Measurements from ENCODE around the gene TRRAP.

Gene TRRAP

GRCh38 chr7:99002148-99002826 is 124.0 kb downstream of the TRRAP start:
- no peak for DNase-seq (ENCODE audit: low read depth in 1 of 2, low spot score in 1 of 2)
- TF ChIP-seq JUND (IDR thresholded peaks at IDR 0.05; ENCODE audit: low read depth): no peak
- in situ Hi-C loops (cut with HindIII; ENCODE audit: low pct_unique_long_range_greater_than_20kb, low sequenced_read_pairs): no loop called here

- TF ChIP-seq JUND (IDR thresholded peaks at IDR 0.05; ENCODE audit: low read depth): no peak
- in situ Hi-C loops (cut with HindIII; ENCODE audit: low pct_unique_long_range_greater_than_20kb, low sequenced_read_pairs): no loop called here
These were observed 124.5 kb downstream of the TRRAP start for GRCh38 chr7:99002827-99003212.

GRCh38 chr7:99003419-99003818 is 125.1 kb downstream of the TRRAP start:
- in situ Hi-C loops (cut with HindIII; ENCODE audit: low pct_unique_long_range_greater_than_20kb, low sequenced_read_pairs): no loop called here
- DNase-seq (ENCODE audit: low read depth in 1 of 2, low spot score in 1 of 2): no peak
- no peak for TF ChIP-seq JUND (IDR thresholded peaks at IDR 0.05; ENCODE audit: low read depth)

More at GRCh38 chr7:99002827-99003212, 124.5 kb downstream of the TRRAP start:
- DNase-seq (ENCODE audit: low read depth in 1 of 2, low spot score in 1 of 2): no peak

- DNase-seq (ENCODE audit: low read depth in 1 of 2, low spot score in 1 of 2): no peak
- in situ Hi-C loops (cut with HindIII; ENCODE audit: low pct_unique_long_range_greater_than_20kb, low sequenced_read_pairs): no loop called here
- no peak for TF ChIP-seq JUND (IDR thresholded peaks at IDR 0.05; ENCODE audit: low read depth)
These were observed 125.9 kb downstream of the TRRAP start for GRCh38 chr7:99004216-99004615.

- in situ Hi-C loops (cut with HindIII; ENCODE audit: low pct_unique_long_range_greater_than_20kb, low sequenced_read_pairs): no loop called here
- DNase-seq (ENCODE audit: low read depth in 1 of 2, low spot score in 1 of 2): no peak
- no peak for TF ChIP-seq JUND (IDR thresholded peaks at IDR 0.05; ENCODE audit: low read depth)
These were observed 126.6 kb downstream of the TRRAP start for GRCh38 chr7:99004781-99005500.

GRCh38 chr7:99005776-99006175 is 127.4 kb downstream of the TRRAP start:
- in situ Hi-C loops (cut with HindIII; ENCODE audit: low pct_unique_long_range_greater_than_20kb, low sequenced_read_pairs): no loop called here
- no peak for DNase-seq (ENCODE audit: low read depth in 1 of 2, low spot score in 1 of 2)
- no peak for TF ChIP-seq JUND (IDR thresholded peaks at IDR 0.05; ENCODE audit: low read depth)

- TF ChIP-seq JUND (IDR thresholded peaks at IDR 0.05; ENCODE audit: low read depth): no peak
- DNase-seq (ENCODE audit: low read depth in 1 of 2, low spot score in 1 of 2): no peak
- in situ Hi-C loops (cut with HindIII; ENCODE audit: low pct_unique_long_range_greater_than_20kb, low sequenced_read_pairs): no loop called here
These were observed 128.6 kb downstream of the TRRAP start for GRCh38 chr7:99006739-99007424.

GRCh38 chr7:99008181-99008631 is 129.9 kb downstream of the TRRAP start:
- TF ChIP-seq JUND (IDR thresholded peaks at IDR 0.05; ENCODE audit: low read depth): no peak
- DNase-seq (ENCODE audit: low read depth in 1 of 2, low spot score in 1 of 2): no peak
- in situ Hi-C loops (cut with HindIII; ENCODE audit: low pct_unique_long_range_greater_than_20kb, low sequenced_read_pairs): no loop called here

GRCh38 chr7:99008921-99009530 is 130.7 kb downstream of the TRRAP start:
- in situ Hi-C loops (cut with HindIII; ENCODE audit: low pct_unique_long_range_greater_than_20kb, low sequenced_read_pairs): no loop called here
- TF ChIP-seq JUND (IDR thresholded peaks at IDR 0.05; ENCODE audit: low read depth): no peak
- DNase-seq (ENCODE audit: low read depth in 1 of 2, low spot score in 1 of 2): no peak

GRCh38 chr7:99010281-99010680 is 131.9 kb downstream of the TRRAP start:
- no peak for DNase-seq (ENCODE audit: low read depth in 1 of 2, low spot score in 1 of 2)
- in situ Hi-C loops (cut with HindIII; ENCODE audit: low pct_unique_long_range_greater_than_20kb, low sequenced_read_pairs): no loop called here
- TF ChIP-seq JUND (IDR thresholded peaks at IDR 0.05; ENCODE audit: low read depth): no peak

GRCh38 chr7:99011341-99011705 is 133.0 kb downstream of the TRRAP start:
- in situ Hi-C loops (cut with HindIII; ENCODE audit: low pct_unique_long_range_greater_than_20kb, low sequenced_read_pairs): no loop called here
- no peak for DNase-seq (ENCODE audit: low read depth in 1 of 2, low spot score in 1 of 2)
- no peak for TF ChIP-seq JUND (IDR thresholded peaks at IDR 0.05; ENCODE audit: low read depth)

- in situ Hi-C loops (cut with HindIII; ENCODE audit: low pct_unique_long_range_greater_than_20kb, low sequenced_read_pairs): no loop called here
- no peak for TF ChIP-seq JUND (IDR thresholded peaks at IDR 0.05; ENCODE audit: low read depth)
- DNase-seq (ENCODE audit: low read depth in 1 of 2, low spot score in 1 of 2): no peak
These were observed 133.5 kb downstream of the TRRAP start for GRCh38 chr7:99011706-99012404.
